Activated CD4-positive, alpha-beta T cell treated with anti-CD3 and anti-CD28 coated beads, Interleukin-2, amount 10 ng/mL, durations not matched to agents 7 days and 5 days (primary cell): ENCODE results near the gene C2CD4C. TPM values are rescaled to one million over a fixed set of nuclear protein-coding genes. Genes with fewer than 3 reads are reported as not detected.

ENCODE experiments used
- CTCF ChIA-PET: fragments of 350-600 bp; sonication (Branson Sonifier 250); formaldehyde crosslinking; loops from one replicate; lab custom pipeline; 2021; ENCODE audit warnings: antibody characterized with exemption; lab: Charles Lee
- POLR2A ChIA-PET: fragments of 350-600 bp; sonication (Branson Sonifier 250); formaldehyde crosslinking; loops from one replicate; lab custom pipeline; 2021; ENCODE audit warnings: antibody characterized with exemption; lab: Charles Lee
- DNase-seq: peaks from one replicate; pipeline ENCODE4 v3.0.0-alpha.2; 2020
- H3K27ac Mint-ChIP-seq: one replicate; pipeline ENCODE4 v1.8.0; 2021; ENCODE audit warnings: mild to moderate bottlenecking, moderate library complexity, mixed read lengths
- H3K27me3 Mint-ChIP-seq: one replicate; pipeline ENCODE4 v1.8.0; 2021; ENCODE audit warnings: mixed read lengths
- H3K36me3 Mint-ChIP-seq: one replicate; pipeline ENCODE4 v1.8.0; 2021; ENCODE audit warnings: low read depth, mixed read lengths
- H3K4me1 Mint-ChIP-seq: one replicate; pipeline ENCODE4 v1.8.0; 2021; ENCODE audit warnings: mixed read lengths
- H3K4me3 Mint-ChIP-seq: one replicate; pipeline ENCODE4 v1.8.0; 2021; ENCODE audit warnings: mild to moderate bottlenecking, moderate library complexity, mixed read lengths
- H3K9me3 Mint-ChIP-seq: one replicate; pipeline ENCODE4 v1.8.0; 2021; ENCODE audit warnings: mixed read lengths
- total RNA-seq, 2 experiments: library from RNA; stranded (reverse); gene quantifications; one replicate each; pipeline ENCODE4 v1.2.3, GENCODE V29; 2021

Gene C2CD4C
- total RNA-seq, 2 experiments from 2014 or later: not detected

- Mint-ChIP-seq H3K4me1 (peaks cover 2% of the 10 kb centered on the region), H3K27ac (no peak overlapping the region), H3K4me3 (no peak overlapping the region), H3K9me3 (no peaks in the 10 kb centered on the region), H3K27me3 (no peaks in the 10 kb centered on the region), H3K36me3 (no peaks in the 10 kb centered on the region)
- no peak for DNase-seq
- POLR2A ChIA-PET: no interaction called here
- CTCF ChIA-PET: no interaction called here
Observed at GRCh38 chr19:376111-376470, 32.9 kb downstream of the C2CD4C start.

- Mint-ChIP-seq H3K36me3 (no peaks in the 10 kb centered on the region), H3K4me1 (peaks cover 2% of the 10 kb centered on the region), H3K27ac (peak overlapping the region; percentile 13), H3K27me3 (no peaks in the 10 kb centered on the region), H3K9me3 (no peaks in the 10 kb centered on the region), H3K4me3 (no peak overlapping the region)
- ChIA-PET POLR2A (no interaction called here), CTCF (no interaction called here)
- DNase-seq: no peak
Observed at GRCh38 chr19:375395-376110, 33.4 kb downstream of the C2CD4C start.

GRCh38 chr19:374886-375235, 34.1 kb downstream of the C2CD4C start:
- H3K4me3 Mint-ChIP-seq: no peak overlapping the region
- ChIA-PET POLR2A (no interaction called here), CTCF (no interaction called here)
- H3K36me3 Mint-ChIP-seq: no peaks in the 10 kb centered on the region
- H3K27ac Mint-ChIP-seq: no peak overlapping the region
- no peaks in the 10 kb centered on the region for H3K9me3 Mint-ChIP-seq
- H3K4me1 Mint-ChIP-seq: peaks cover 2% of the 10 kb centered on the region
- no peak for DNase-seq
- H3K27me3 Mint-ChIP-seq: no peaks in the 10 kb centered on the region

- POLR2A ChIA-PET: no interaction called here
- H3K27ac Mint-ChIP-seq: no peak overlapping the region
- CTCF ChIA-PET: no interaction called here
- DNase-seq: no peak
- no peaks in the 10 kb centered on the region for H3K36me3 Mint-ChIP-seq
- peaks cover 2% of the 10 kb centered on the region for H3K4me1 Mint-ChIP-seq
- H3K4me3 Mint-ChIP-seq: no peak overlapping the region
- no peaks in the 10 kb centered on the region for H3K9me3 Mint-ChIP-seq
- H3K27me3 Mint-ChIP-seq: peaks cover 3% of the 10 kb centered on the region
Observed at GRCh38 chr19:374183-374885, 34.6 kb downstream of the C2CD4C start.

- peaks cover 3% of the 10 kb centered on the region for H3K27me3 Mint-ChIP-seq
- no peaks in the 10 kb centered on the region for H3K9me3 Mint-ChIP-seq
- H3K36me3 Mint-ChIP-seq: no peaks in the 10 kb centered on the region
- no peak overlapping the region for H3K27ac Mint-ChIP-seq
- ChIA-PET CTCF (no interaction called here), POLR2A (no interaction called here)
- no peak for DNase-seq
- no peak overlapping the region for H3K4me3 Mint-ChIP-seq
- peaks cover 2% of the 10 kb centered on the region for H3K4me1 Mint-ChIP-seq
Observed at GRCh38 chr19:373391-374182, 35.4 kb downstream of the C2CD4C start.

GRCh38 chr19:372306-372890, 36.5 kb downstream of the C2CD4C start:
- ChIA-PET POLR2A (no interaction called here), CTCF (no interaction called here)
- no peaks in the 10 kb centered on the region for H3K9me3 Mint-ChIP-seq
- DNase-seq: no peak
- no peaks in the 10 kb centered on the region for H3K36me3 Mint-ChIP-seq
- peaks cover 3% of the 10 kb centered on the region for H3K27me3 Mint-ChIP-seq
- H3K27ac Mint-ChIP-seq: no peak overlapping the region
- no peaks in the 10 kb centered on the region for H3K4me1 Mint-ChIP-seq
- H3K4me3 Mint-ChIP-seq: no peak overlapping the region

GRCh38 chr19:371501-372168, 37.3 kb downstream of the C2CD4C start:
- ChIA-PET CTCF (interaction anchor here (1.1 to 1.3 kb wide), 2 partner anchors 10 to 11 kb away, joined by 3 to 4 read pairs; no protein-coding TSS in a partner anchor), POLR2A (no interaction called here)
- no peaks in the 10 kb centered on the region for H3K9me3 Mint-ChIP-seq
- H3K4me3 Mint-ChIP-seq: no peak overlapping the region
- H3K27me3 Mint-ChIP-seq: peaks cover 3% of the 10 kb centered on the region
- no peaks in the 10 kb centered on the region for H3K4me1 Mint-ChIP-seq
- DNase-seq: no peak
- no peak overlapping the region for H3K27ac Mint-ChIP-seq
- no peaks in the 10 kb centered on the region for H3K36me3 Mint-ChIP-seq

- H3K4me1 Mint-ChIP-seq: no peaks in the 10 kb centered on the region
- POLR2A ChIA-PET: no interaction called here
Observed at GRCh38 chr19:370641-371330, 38.2 kb downstream of the C2CD4C start.

GRCh38 chr19:369876-370275, 39.1 kb downstream of the C2CD4C start:
- Mint-ChIP-seq H3K27ac (no peak overlapping the region), H3K4me3 (no peak overlapping the region), H3K9me3 (no peaks in the 10 kb centered on the region), H3K4me1 (no peaks in the 10 kb centered on the region), H3K36me3 (no peaks in the 10 kb centered on the region), H3K27me3 (peaks cover 6% of the 10 kb centered on the region)
- ChIA-PET POLR2A (no interaction called here), CTCF (interaction anchor here (0.9 kb wide), 1 partner anchor 140 kb away, joined by 3 read pairs; no protein-coding TSS in a partner anchor)
- no peak for DNase-seq

More at GRCh38 chr19:370641-371330, 38.2 kb downstream of the C2CD4C start:
- H3K4me3 Mint-ChIP-seq: no peak overlapping the region
- CTCF ChIA-PET: interaction anchor here (1.1 to 1.3 kb wide), 2 partner anchors 9 to 12 kb away, joined by 3 to 4 read pairs; no protein-coding TSS in a partner anchor
- no peaks in the 10 kb centered on the region for H3K36me3 Mint-ChIP-seq
- no peaks in the 10 kb centered on the region for H3K9me3 Mint-ChIP-seq
- no peak overlapping the region for H3K27ac Mint-ChIP-seq
- peaks cover 6% of the 10 kb centered on the region for H3K27me3 Mint-ChIP-seq
- no peak for DNase-seq

GRCh38 chr19:369256-369655, 39.7 kb downstream of the C2CD4C start:
- Mint-ChIP-seq H3K9me3 (no peaks in the 10 kb centered on the region), H3K4me1 (no peaks in the 10 kb centered on the region), H3K27ac (no peak overlapping the region), H3K27me3 (peaks cover 6% of the 10 kb centered on the region), H3K4me3 (no peak overlapping the region), H3K36me3 (no peaks in the 10 kb centered on the region)
- POLR2A ChIA-PET: no interaction called here
- no peak for DNase-seq
- CTCF ChIA-PET: interaction anchor here (0.9 kb wide), 1 partner anchor 141 kb away, joined by 3 read pairs; no protein-coding TSS in a partner anchor

- no peak for DNase-seq
- no peaks in the 10 kb centered on the region for H3K9me3 Mint-ChIP-seq
- peaks cover 6% of the 10 kb centered on the region for H3K27me3 Mint-ChIP-seq
- H3K4me1 Mint-ChIP-seq: no peaks in the 10 kb centered on the region
- ChIA-PET POLR2A (no interaction called here), CTCF (interaction anchor here (0.9 kb wide), 1 partner anchor 142 kb away, joined by 3 read pairs; no protein-coding TSS in a partner anchor)
- no peaks in the 10 kb centered on the region for H3K36me3 Mint-ChIP-seq
- no peak overlapping the region for H3K4me3 Mint-ChIP-seq
- no peak overlapping the region for H3K27ac Mint-ChIP-seq
Observed at GRCh38 chr19:368630-369024, 40.3 kb downstream of the C2CD4C start.
